ENCODE measurements around the gene MGMT.

DNA sequence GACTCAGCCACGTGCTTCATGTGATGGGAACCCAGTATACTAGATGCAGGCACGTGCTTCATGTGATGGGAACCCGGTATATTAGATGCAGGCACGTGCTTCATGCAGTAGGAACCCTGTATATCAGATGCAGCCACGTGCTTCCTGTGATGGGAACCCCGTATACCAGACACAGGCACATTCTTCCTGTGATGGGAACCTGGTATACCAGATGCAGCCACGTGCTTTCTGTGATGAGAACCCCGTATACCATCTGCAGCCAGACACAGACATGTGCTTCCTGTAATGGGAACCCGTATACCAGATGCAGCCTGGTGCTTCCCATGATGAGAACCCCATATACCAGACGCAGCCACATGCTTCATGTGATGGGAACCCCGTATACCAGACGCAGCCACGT is 44.0 kb downstream of the MGMT start:
- TF ChIP-seq, protein P1, sequence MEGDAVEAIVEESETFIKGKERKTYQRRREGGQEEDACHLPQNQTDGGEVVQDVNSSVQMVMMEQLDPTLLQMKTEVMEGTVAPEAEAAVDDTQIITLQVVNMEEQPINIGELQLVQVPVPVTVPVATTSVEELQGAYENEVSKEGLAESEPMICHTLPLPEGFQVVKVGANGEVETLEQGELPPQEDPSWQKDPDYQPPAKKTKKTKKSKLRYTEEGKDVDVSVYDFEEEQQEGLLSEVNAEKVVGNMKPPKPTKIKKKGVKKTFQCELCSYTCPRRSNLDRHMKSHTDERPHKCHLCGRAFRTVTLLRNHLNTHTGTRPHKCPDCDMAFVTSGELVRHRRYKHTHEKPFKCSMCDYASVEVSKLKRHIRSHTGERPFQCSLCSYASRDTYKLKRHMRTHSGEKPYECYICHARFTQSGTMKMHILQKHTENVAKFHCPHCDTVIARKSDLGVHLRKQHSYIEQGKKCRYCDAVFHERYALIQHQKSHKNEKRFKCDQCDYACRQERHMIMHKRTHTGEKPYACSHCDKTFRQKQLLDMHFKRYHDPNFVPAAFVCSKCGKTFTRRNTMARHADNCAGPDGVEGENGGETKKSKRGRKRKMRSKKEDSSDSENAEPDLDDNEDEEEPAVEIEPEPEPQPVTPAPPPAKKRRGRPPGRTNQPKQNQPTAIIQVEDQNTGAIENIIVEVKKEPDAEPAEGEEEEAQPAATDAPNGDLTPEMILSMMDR (IDR thresholded peaks at IDR 0.05; ENCODE audit: borderline replicate concordance, extremely low read depth, low read length, poor library complexity, severe bottlenecking): no peak
- no peak for TF ChIP-seq EZH2 (IDR thresholded peaks at IDR 0.05; ENCODE audit: borderline replicate concordance, low read depth, low read length, severe bottlenecking)
